ENCODE data around the gene HELT.
A peak's percentile ranks its signal among the peaks of the same experiment; 100 is the strongest.

Gene HELT

DNA sequence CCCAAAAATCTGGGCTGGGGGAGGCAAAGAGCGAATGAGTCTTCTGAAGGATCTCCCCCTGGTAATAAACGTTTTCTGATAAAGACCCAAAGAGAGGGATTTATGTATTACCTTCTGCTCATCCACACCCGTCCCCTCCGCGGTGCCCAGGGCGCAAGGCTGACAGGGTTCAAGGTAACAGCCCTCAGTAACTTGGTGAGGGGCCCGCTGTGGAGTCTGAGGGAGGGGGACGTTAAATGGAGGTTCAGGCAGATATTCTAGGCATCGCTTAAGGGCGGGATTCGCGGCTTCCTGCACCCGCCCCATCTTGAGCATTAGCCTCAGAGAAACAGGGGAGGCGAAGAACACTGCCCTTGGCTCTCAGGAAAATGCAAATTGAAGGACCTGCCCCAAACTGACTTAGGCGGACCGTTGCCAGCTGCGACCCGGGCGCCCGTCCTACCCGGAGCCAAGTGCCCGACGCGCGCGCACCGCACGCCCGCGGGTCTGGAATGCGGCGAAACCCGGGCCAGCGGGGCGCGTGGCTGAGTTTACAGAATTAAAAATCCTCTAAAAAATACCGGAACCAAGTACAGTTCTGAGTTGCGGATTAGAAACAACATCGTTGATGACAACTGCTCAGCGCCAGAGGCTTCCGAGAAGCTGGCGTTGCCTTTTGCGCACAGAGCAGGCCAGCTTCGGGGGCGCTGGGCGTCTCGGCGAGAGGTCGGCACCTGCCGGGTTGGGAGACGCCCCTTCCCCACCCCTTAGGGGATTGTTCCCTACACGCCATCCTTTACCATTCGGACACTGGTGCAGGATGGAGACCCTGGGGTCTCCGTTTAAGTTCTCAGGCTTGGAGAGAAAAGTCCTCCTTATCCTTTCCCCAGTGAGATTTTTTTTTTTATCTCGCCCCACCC is 2.8 kb downstream of the HELT start:
- H3K4me3 ChIP-seq (ENCODE audit: control insufficient read depth, low read depth, low read length), result no peak overlapping the region
- TF ChIP-seq, protein P1, sequence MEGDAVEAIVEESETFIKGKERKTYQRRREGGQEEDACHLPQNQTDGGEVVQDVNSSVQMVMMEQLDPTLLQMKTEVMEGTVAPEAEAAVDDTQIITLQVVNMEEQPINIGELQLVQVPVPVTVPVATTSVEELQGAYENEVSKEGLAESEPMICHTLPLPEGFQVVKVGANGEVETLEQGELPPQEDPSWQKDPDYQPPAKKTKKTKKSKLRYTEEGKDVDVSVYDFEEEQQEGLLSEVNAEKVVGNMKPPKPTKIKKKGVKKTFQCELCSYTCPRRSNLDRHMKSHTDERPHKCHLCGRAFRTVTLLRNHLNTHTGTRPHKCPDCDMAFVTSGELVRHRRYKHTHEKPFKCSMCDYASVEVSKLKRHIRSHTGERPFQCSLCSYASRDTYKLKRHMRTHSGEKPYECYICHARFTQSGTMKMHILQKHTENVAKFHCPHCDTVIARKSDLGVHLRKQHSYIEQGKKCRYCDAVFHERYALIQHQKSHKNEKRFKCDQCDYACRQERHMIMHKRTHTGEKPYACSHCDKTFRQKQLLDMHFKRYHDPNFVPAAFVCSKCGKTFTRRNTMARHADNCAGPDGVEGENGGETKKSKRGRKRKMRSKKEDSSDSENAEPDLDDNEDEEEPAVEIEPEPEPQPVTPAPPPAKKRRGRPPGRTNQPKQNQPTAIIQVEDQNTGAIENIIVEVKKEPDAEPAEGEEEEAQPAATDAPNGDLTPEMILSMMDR (IDR thresholded peaks at IDR 0.05; ENCODE audit: control insufficient read depth, insufficient read depth, low read depth, low read length, missing control alignments), result no peak
- DNase-seq (ENCODE audit: low read depth), result no peak

DNA sequence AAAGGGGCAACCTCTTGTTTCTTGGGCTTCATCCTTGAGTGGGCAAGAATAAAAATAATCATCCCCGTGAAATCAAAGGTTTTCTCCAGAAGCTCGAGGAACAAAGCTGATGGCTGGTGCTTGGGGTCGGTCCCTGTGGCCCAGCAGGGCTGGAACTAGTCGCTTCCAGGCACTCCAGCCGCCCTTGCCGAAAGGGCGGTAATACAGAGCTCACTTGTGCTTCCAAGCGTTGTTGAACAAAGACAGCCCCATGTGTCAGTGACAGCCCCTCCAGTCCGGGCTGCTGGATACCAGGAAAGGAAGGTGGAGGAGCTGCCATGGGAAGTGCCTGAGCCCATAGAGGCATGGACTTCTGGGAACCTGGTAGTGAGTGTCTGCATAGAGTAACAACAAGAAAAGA is 5.2 kb downstream of the HELT start:
- DNase-seq (ENCODE audit: low read depth), result no peak
- TF ChIP-seq, protein P1 (IDR thresholded peaks at IDR 0.05; ENCODE audit: control insufficient read depth, insufficient read depth, low read depth, low read length, missing control alignments), result no peak
- H3K4me3 ChIP-seq (ENCODE audit: control insufficient read depth, low read depth, low read length), result no peak overlapping the region

DNA sequence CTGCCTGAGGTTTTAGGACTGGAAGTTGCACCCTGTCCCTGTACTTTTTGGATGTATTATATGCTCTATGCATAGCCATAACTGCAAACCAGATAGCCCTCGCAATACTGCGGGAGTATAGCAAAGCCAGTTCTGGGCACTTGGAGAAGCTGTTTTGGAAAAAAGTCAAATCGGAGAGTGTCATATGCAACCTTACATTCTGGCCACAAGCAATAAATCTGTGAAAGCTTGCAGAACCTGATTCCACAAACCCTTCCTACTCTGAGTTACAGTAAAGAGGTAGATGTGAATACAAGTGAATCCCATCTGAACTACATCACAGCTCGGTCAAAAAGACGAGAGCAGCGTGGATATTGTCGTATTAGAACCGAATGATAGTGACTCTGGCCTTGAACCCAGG is 10.3 kb downstream of the HELT start:
- TF ChIP-seq, protein P1 (IDR thresholded peaks at IDR 0.05; ENCODE audit: control insufficient read depth, insufficient read depth, low read depth, low read length, missing control alignments), result no peak
- no peak for DNase-seq (ENCODE audit: low read depth)
- no peak overlapping the region for H3K4me3 ChIP-seq (ENCODE audit: control insufficient read depth, low read depth, low read length)

DNA sequence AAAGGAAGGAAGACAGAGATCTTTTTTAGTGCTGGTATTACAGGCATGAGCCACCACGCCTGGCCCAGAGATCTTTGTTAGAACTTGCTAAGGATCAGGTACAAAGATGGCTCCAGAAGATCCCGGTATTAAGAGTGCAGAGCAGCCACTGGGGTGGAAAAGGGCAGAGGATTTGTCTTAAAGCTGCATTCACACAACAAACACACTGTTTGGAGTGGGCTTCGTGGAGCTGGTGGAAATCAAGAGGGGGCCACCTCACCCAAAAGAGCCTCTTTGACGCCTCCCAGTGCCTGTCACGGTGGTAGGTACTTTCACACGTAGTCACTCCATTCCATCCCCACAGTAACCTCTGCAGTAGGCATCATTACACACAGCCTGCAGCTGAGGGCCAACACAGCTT is 13.3 kb downstream of the HELT start:
- no peak overlapping the region for H3K4me3 ChIP-seq (ENCODE audit: control insufficient read depth, low read depth, low read length)
- TF ChIP-seq, protein P1 (IDR thresholded peaks at IDR 0.05; ENCODE audit: control insufficient read depth, insufficient read depth, low read depth, low read length, missing control alignments), result no peak
- DNase-seq (ENCODE audit: low read depth), result no peak

DNA sequence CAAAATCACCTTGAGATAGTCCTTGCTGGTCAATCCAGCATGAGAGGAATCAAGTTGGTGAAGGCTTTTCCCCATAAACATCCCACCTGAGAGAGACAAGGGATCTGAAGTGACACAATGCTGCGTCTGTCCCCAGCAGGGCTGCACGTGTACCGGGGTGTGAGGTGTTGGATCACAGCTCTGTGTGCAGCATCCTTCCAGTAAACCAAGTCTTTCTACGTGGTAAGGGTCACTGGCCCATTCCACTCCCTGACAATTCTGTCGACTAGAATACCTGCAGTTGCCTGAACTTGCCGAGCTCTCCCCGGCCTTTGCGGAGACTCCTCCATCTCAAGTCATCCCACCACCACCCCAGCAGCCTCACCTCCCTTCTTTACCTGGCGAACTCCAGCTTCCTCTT is 14.8 kb downstream of the HELT start:
- TF ChIP-seq, protein P1 (IDR thresholded peaks at IDR 0.05; ENCODE audit: control insufficient read depth, insufficient read depth, low read depth, low read length, missing control alignments), result no peak
- no peak overlapping the region for H3K4me3 ChIP-seq (ENCODE audit: control insufficient read depth, low read depth, low read length)

DNA sequence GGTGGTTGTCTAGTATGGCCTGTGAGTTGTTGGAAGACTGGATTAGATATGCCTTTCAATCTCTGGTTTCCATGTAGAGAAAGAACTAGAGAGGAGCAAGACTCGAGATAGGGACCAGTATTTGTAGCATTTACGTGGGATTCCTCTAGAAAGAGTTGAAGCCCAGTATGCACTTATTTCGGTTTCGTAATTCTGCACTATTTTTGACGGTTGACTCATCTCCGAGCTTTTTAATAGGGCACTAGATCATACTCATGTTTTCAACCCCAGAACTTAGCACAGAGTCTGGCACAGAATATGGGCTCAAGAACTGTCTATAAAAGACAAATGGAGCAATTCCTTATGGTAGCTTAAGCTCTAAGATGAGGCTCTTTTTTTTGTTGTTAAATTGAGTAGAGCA is 15.7 kb downstream of the HELT start:
- DNase-seq (ENCODE audit: low read depth), result peak; percentile 8

More for the DNA sequence above, 14.8 kb downstream of the HELT start:
- DNase-seq (ENCODE audit: low read depth), result no peak

More for the DNA sequence above, 15.7 kb downstream of the HELT start:
- H3K4me3 ChIP-seq (ENCODE audit: control insufficient read depth, low read depth, low read length), result no peak overlapping the region
- TF ChIP-seq, protein P1 (IDR thresholded peaks at IDR 0.05; ENCODE audit: control insufficient read depth, insufficient read depth, low read depth, low read length, missing control alignments), result no peak

All from AG09309 (cell line).